B cell (primary cell): ENCODE data around the gene GOT1. TPM values are rescaled to one million over a fixed set of nuclear protein-coding genes. Genes with fewer than 3 reads are reported as not detected.

Experiments used
- ATAC-seq: fragments of 200-7000 bp; cut with Tn5 transposase; one replicate; pipeline ENCODE4 v1.10.0; 2021; ENCODE audit warnings: low read depth, mild to moderate bottlenecking, moderate number of reproducible peaks, moderate library complexity
- CTCF ChIA-PET: fragments of 350-600 bp; sonication (Branson Sonifier 250); formaldehyde crosslinking; loops from one replicate; lab custom pipeline; 2021; ENCODE audit warnings: antibody characterized with exemption, inconsistent platforms; lab: Charles Lee
- POLR2A ChIA-PET: fragments of 350-600 bp; sonication (Branson Sonifier 250); formaldehyde crosslinking; loops from one replicate; lab custom pipeline; 2021; ENCODE audit warnings: antibody characterized with exemption; lab: Charles Lee
- DNase-seq: peaks from one replicate; pipeline ENCODE4 v3.0.0; 2013
- H2AFZ ChIP-seq: 2 replicates; pipeline ENCODE4 v1.6.1; 2012; ENCODE audit warnings: mild to moderate bottlenecking, low read depth, low read length; ENCODE audit not compliant: insufficient read depth, poor library complexity, severe bottlenecking
- H3K27ac ChIP-seq, 2 donors: 1 replicate in 1 of 2; 2 replicates in 1 of 2; pipeline ENCODE4 v1.5.1; 2012 to 2013; ENCODE audit warnings: low read length in 2 of 2, mild to moderate bottlenecking in 2 of 2, moderate library complexity in 1 of 2
- H3K27me3 ChIP-seq, 4 experiments: fragments of 200-600 bp in 1 of 4; sonication (generic) in 1 of 4; replicated peaks in 1 of 4; 1 replicate in 2 of 4; 2 replicates in 2 of 4; pipeline versions ENCODE4 v1.6.1 to v1.7.0; 2013 to 2016; ENCODE audit warnings: low read length in 3 of 4, mild to moderate bottlenecking in 2 of 4, mixed read lengths in 1 of 4, moderate library complexity in 1 of 4; ENCODE audit not compliant: insufficient read depth in 4 of 4, control insufficient read depth in 3 of 4; ENCODE audit errors: control extremely low read depth in 1 of 4
- H3K36me3 ChIP-seq, 2 experiments: replicated peaks in 1 of 2; 1 replicate in 1 of 2; 2 replicates in 1 of 2; pipeline versions ENCODE4 v1.6.1 to v1.7.1; 2013; ENCODE audit warnings: low read length in 1 of 2; ENCODE audit not compliant: insufficient read depth in 2 of 2, control insufficient read depth in 1 of 2; ENCODE audit errors: control extremely low read depth in 1 of 2, extremely low read depth in 1 of 2
- H3K4me1 ChIP-seq, 2 donors: fragments of 200-600 bp in 1 of 2; sonication (generic) in 1 of 2; 1 replicate in 1 of 2; 2 replicates in 1 of 2; pipeline versions ENCODE4 v1.5.1 to v1.6.1; 2013 to 2017; ENCODE audit warnings: low read length in 2 of 2; ENCODE audit not compliant: control insufficient read depth in 2 of 2, insufficient read depth in 2 of 2
- H3K4me2 ChIP-seq: replicated peaks from 2 replicates; pipeline ENCODE3; 2012; ENCODE audit warnings: mild to moderate bottlenecking, low read depth, low read length; ENCODE audit not compliant: poor library complexity, severe bottlenecking
- H3K4me3 ChIP-seq, 5 experiments: fragments of 200-600 bp in 1 of 5; sonication (generic) in 1 of 5; 1 replicate in 3 of 5; 2 replicates in 2 of 5; pipeline versions ENCODE4 v1.5.1 to v1.7.0; 2011 to 2016; ENCODE audit warnings: low read length in 4 of 5, mild to moderate bottlenecking in 4 of 5, low read depth in 2 of 5, control low read depth in 1 of 5, moderate library complexity in 1 of 5; ENCODE audit not compliant: insufficient read depth in 1 of 5; ENCODE audit errors: control extremely low read depth in 1 of 5, extremely low read depth in 1 of 5
- H3K79me2 ChIP-seq: fragments of 200-600 bp; sonication (generic); one replicate; pipeline ENCODE4 v1.6.0; 2016; ENCODE audit warnings: low read length; ENCODE audit not compliant: control insufficient read depth, insufficient read depth
- H3K9ac ChIP-seq: fragments of 200-600 bp; sonication (generic); 2 replicates; pipeline ENCODE4 v1.6.1; 2017; ENCODE audit warnings: mild to moderate bottlenecking, low read length, moderate library complexity
- H3K9me3 ChIP-seq, 3 donors: one replicate each; pipeline versions ENCODE4 v1.6.1 to v1.7.1; 2013; ENCODE audit warnings: low read length in 2 of 3; ENCODE audit not compliant: control insufficient read depth in 2 of 3, insufficient read depth in 1 of 3; ENCODE audit errors: control extremely low read depth in 1 of 3
- H4K20me1 ChIP-seq: 2 replicates; pipeline ENCODE4 v1.6.0; 2012; ENCODE audit warnings: mild to moderate bottlenecking, low read length; ENCODE audit not compliant: insufficient read depth, control insufficient read depth, poor library complexity, severe bottlenecking
- H3K27ac Mint-ChIP-seq: one replicate; pipeline ENCODE4 v1.8.0; 2021; ENCODE audit warnings: mixed read lengths
- H3K27me3 Mint-ChIP-seq: one replicate; pipeline ENCODE4 v1.8.0; 2021; ENCODE audit warnings: mixed read lengths
- H3K4me1 Mint-ChIP-seq: one replicate; pipeline ENCODE4 v1.8.0; 2021; ENCODE audit warnings: mixed read lengths
- H3K4me3 Mint-ChIP-seq: one replicate; pipeline ENCODE4 v1.8.0; 2021; ENCODE audit warnings: mixed read lengths
- H3K9me3 Mint-ChIP-seq: one replicate; pipeline ENCODE4 v1.8.0; 2022; ENCODE audit warnings: mixed read lengths; ENCODE audit not compliant: insufficient read depth
- EZH2 ChIP-seq: IDR thresholded peaks from 2 replicates; pipeline ENCODE4 v1.6.1; 2012; ENCODE audit warnings: borderline replicate concordance, low read depth, mild to moderate bottlenecking, moderate library complexity, low read length; ENCODE audit not compliant: insufficient read depth, poor library complexity, severe bottlenecking
- WGBS: methylation state at CpG from one replicate; pipeline ENCODE4 v1.1.5; 2013; ENCODE audit warnings: missing lambda C conversion rate; ENCODE audit not compliant: insufficient coverage; 5-methylcytosine and 5-hydroxymethylcytosine counted together
- intact Hi-C: fragments of 100-400 bp; cut with micrococcal nuclease; formaldehyde crosslinking; loops from one replicate; pipeline ENCODE4 v1.10.0; 2022
- polyA plus RNA-seq: library from polyadenylated mRNA; depleted of rRNA; stranded (reverse); fragments of >200 nt; gene quantifications from 2 replicates; pipeline ENCODE4 v1.2.3, GENCODE V29; 2012
- total RNA-seq, 2 donors: library from RNA; stranded (reverse); fragments of 120-200 nt in 1 of 2; gene quantifications; 1 replicate in 1 of 2; 2 replicates in 1 of 2; pipeline versions ENCODE4 v1.2.3 to v1.2.4, GENCODE V29; 2013 to 2022
- TF ChIP-seq, protein P1 (sequence below): fragments of 200-600 bp; IDR thresholded peaks from one replicate; pipeline ENCODE4 v1.8.0; 2022; ENCODE audit warnings: antibody characterized with exemption, mild to moderate bottlenecking

The GOT1 gene
- total and polyA plus RNA-seq, 2 donors (not counting 1 experiment from before 2014, with no cell fraction given), result 5.9 to 14.9 TPM

DNA sequence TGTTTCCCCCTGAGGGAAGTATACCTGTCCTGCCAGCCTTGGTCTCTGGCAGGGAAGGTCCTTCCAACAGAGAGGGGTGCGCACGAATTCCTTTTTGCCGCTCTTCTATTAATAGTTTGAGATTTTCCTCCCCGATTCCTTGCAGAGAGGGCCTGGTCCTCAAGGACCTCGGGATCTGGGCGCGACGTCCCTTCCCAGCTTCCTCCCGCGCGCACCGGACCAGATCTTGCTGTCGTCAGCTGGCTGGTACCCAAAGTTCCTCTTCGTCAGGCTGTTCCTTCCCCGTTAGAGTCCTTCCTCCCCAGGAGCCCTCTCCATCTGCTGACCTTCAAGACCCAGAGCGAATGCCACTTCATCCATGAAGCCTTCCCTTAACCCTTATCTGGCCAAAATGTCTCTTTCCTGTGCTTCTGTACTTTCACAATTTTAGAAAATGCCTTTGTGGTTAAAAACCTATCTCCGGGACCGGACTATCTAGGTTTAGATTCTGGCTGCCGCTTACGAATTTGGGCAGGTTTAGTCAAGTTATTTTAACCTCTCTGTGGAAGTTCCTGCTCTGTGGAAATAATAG is 851 bp upstream of the GOT1 start:
- Histone ChIP-seq H3K27me3 (no peaks in the 10 kb centered on the region), H4K20me1 (no peaks in the 10 kb centered on the region), H3K27ac (peak overlapping the region; percentile 81 to 85), H3K4me3 (peak overlapping the region; percentile 72 to 87 (median 76)), H2AFZ (peak overlapping the region; percentile 95), H3K9ac (peak overlapping the region; percentile 80), H3K4me1 (peaks cover 13 to 21% of the 10 kb centered on the region in 2 donors), H3K79me2 (peaks cover 3% of the 10 kb centered on the region), H3K9me3 (no peaks in the 10 kb centered on the region), H3K36me3 (no peaks in the 10 kb centered on the region), H3K4me2 (peak overlapping the region; percentile 90)
- Mint-ChIP-seq H3K27me3 (no peaks in the 10 kb centered on the region), H3K4me3 (peak overlapping the region; percentile 99), H3K4me1 (peaks cover 28% of the 10 kb centered on the region), H3K9me3 (no peaks in the 10 kb centered on the region), H3K27ac (peak overlapping the region; percentile 96)
- POLR2A ChIA-PET, result interaction anchor here (2.1 kb wide), 1 partner anchor 189 kb away, joined by 11 read pairs; the partner anchor contains the start of gene SLC25A28
- CTCF ChIA-PET, result interaction anchor here (1.0 to 2.1 kb wide), 4 partner anchors 8 to 186 kb away, joined by 3 to 9 read pairs (median 3); no protein-coding TSS in a partner anchor
- intact Hi-C loops, result loop anchor here (5.0 kb wide), 2 partner anchors 1106 to 1481 kb away; partner anchors contain the start of genes HIF1AN and SLF2
- DNase-seq, result peak; percentile 63
- no peak for ATAC-seq
- TF ChIP-seq, protein P1, sequence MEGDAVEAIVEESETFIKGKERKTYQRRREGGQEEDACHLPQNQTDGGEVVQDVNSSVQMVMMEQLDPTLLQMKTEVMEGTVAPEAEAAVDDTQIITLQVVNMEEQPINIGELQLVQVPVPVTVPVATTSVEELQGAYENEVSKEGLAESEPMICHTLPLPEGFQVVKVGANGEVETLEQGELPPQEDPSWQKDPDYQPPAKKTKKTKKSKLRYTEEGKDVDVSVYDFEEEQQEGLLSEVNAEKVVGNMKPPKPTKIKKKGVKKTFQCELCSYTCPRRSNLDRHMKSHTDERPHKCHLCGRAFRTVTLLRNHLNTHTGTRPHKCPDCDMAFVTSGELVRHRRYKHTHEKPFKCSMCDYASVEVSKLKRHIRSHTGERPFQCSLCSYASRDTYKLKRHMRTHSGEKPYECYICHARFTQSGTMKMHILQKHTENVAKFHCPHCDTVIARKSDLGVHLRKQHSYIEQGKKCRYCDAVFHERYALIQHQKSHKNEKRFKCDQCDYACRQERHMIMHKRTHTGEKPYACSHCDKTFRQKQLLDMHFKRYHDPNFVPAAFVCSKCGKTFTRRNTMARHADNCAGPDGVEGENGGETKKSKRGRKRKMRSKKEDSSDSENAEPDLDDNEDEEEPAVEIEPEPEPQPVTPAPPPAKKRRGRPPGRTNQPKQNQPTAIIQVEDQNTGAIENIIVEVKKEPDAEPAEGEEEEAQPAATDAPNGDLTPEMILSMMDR, result no peak
- TF ChIP-seq EZH2, result no peak
- WGBS, result 2% methylated on average over 20 of the region's 20 CpGs

DNA sequence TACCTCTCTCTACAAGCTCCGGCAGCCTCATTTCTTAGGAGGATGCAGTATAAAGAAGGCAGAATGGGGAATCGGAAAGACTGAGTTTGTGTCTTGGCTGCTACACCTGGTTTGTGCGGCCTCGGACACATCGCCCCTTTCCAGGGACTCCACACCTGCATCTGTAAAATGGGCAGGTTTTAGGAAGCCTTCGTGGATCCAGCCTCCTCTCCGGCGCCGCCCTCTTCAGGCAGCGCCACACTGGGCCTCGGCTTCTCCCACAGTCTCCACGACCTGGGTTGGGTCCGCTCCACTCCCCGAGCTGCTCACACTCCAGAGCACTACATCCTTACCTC is 341 bp downstream of the GOT1 start:
- Histone ChIP-seq H3K4me2 (peak overlapping the region; percentile 90), H2AFZ (peak overlapping the region; percentile 95), H3K79me2 (peaks cover 3% of the 10 kb centered on the region), H3K27ac (peak overlapping the region; percentile 81 to 85), H3K4me3 (peak overlapping the region; percentile 72 to 87 (median 76)), H3K9me3 (no peaks in the 10 kb centered on the region), H3K4me1 (peaks cover 13 to 21% of the 10 kb centered on the region in 2 donors), H3K27me3 (no peaks in the 10 kb centered on the region), H3K36me3 (no peaks in the 10 kb centered on the region), H3K9ac (peak overlapping the region; percentile 80), H4K20me1 (no peaks in the 10 kb centered on the region)
- intact Hi-C loops, result loop anchor here (1.0 to 5.0 kb wide), 6 partner anchors 190 to 1482 kb away; partner anchors contain the start of genes COX15, CUTC, ENTPD7 and HIF1AN
- Mint-ChIP-seq H3K27ac (peak overlapping the region; percentile 96), H3K4me1 (peaks cover 28% of the 10 kb centered on the region), H3K27me3 (no peaks in the 10 kb centered on the region), H3K4me3 (peak overlapping the region; percentile 99), H3K9me3 (no peaks in the 10 kb centered on the region)
- ChIA-PET POLR2A (interaction anchor here (0.9 to 2.1 kb wide), 2 partner anchors 12 to 190 kb away, joined by 7 to 11 read pairs; partner anchors contain the start of gene SLC25A28), CTCF (interaction anchor here (0.9 to 2.1 kb wide), 5 partner anchors 38 to 187 kb away, joined by 3 to 9 read pairs (median 3); no protein-coding TSS in a partner anchor)
- TF ChIP-seq, protein P1, result no peak
- no peak for TF ChIP-seq EZH2
- ATAC-seq (no peak), DNase-seq (no peak)
- WGBS, result 7% methylated on average over 13 of the region's 14 CpGs
